Hair follicle dermal papilla cell (primary cell): ENCODE measurements around the gene STAM2. TPM values are rescaled to one million over a fixed set of nuclear protein-coding genes. Genes with fewer than 3 reads are reported as not detected.

Source experiments
- small RNA-seq: library from RNA; depleted of rRNA; stranded (forward); fragments of <200 nt; gene quantifications from one replicate; pipeline ENCODE3, GENCODE V24; 2012
- total RNA-seq: library from RNA; depleted of rRNA; stranded (reverse); fragments of >200 nt; gene quantifications from 2 replicates; pipeline ENCODE4 v1.2.3, GENCODE V29; 2012

Gene STAM2
- 55.0 and 57.2 TPM in 2 replicates for total RNA-seq

DNA sequence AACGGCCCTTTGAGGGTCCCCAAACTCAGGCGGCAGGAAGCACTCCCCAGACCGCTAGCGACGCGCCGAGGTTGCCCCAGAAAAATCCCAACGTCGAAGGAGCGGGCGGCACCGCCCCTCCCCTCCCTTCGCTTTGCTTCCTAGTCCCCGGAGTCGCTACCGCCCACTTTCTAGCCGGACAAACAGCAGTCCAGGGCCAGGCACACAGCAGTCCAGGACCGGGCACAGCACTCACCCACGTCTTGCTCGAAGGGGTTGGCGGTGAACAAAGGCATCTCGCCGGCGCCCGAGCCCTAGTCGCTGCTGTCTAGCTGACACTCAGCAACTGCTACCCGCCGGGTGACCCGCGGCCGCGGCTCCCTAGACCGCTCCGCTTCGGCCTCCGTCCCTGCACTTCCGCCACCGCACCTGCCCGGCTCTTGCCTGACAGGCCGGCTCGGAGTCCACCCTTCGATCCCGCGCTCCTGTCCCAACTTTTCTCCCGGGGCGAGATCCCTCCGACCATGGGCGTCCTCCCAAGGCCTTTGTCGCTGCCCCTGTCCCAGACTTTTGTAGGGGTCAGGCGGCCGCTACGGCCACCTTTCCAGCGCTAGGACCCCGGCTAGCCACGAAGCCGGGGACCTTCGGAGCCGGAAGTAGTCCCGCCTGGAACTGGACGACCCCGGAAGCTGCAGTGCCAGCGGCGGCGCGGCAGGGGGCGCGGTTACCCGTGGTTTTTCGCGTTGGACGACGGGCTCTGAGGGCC lies at the start of gene STAM2:
Gene STAM2, minus strand, starts transcription at position 396 of the 745 bp plus-strand sequence. Its CDS starts 121 bp downstream, at position 275.

DNA sequence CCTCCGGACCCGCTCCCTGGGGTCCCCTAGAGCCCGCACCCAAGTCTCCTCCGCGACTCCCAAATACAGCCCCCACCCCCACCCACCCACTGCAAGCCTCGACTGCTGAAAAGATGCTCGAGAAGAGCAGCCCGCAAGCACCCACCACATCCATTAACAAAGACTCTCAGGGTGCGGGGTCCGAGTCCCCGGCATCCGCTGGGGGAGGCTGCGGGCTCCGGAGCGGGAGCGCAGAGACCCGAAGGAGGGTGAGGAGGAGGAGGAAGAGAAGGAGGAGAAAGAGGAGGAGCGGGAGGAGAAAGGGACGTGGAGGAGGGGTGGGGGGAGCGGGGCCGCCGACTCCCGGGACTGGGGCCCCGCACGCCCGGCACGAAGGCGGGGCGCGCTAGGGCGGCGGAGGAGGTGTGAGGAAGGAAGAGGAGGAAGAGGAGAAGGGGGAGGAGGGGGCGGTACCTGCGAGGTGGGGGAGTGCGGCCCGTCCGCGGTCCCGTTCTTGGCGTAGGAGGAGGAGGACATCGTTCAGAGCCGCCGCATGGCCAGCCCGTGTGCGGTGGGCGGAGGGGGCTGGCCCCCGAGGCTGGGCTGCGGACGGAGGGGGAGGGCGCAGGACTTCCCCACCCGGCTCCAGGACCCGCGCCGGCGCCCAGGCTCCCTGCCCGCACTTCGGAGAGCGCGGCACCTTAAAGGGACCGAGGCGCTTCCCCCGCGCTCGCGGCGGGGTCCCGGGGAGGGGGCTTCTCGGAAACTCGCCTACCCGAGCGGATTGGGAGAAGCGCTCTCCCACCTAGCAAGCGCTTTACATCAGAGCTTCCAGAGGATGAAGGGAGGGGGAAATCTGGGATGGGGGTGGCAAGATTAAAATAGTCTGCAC lies 76.8 kb downstream of the STAM2 start, which contains the start of gene CACNB4:
Gene CACNB4, minus strand, starts transcription at position 549 of the 871 bp plus-strand sequence.

Small RNA genes lying within 50 kb of the gene (small RNA-seq; reads per million reads assigned to genes)
- gene RPL30P2, result 0.33 reads per million

Other genes with a start within 250 kb of the STAM2 start
- gene CACNB4, start 76.7 kb downstream of the STAM2 start, total RNA-seq, result 5.2 and 6.4 TPM in 2 replicates
- gene FMNL2, start 159.4 kb upstream of the STAM2 start, total RNA-seq, result 30.1 and 36.0 TPM in 2 replicates